Suppressor macrophage (primary cell): Measurements from ENCODE around the gene KRTAP13-4.

ENCODE experiments used
- DNase-seq, 4 experiments: peaks; one replicate each; pipeline ENCODE4 v3.0.0-alpha.2; 2020 to 2022
- total RNA-seq, 17 experiments: gene quantifications; one replicate each; lab custom pipeline; 2026; ENCODE audit warnings: mixed read lengths in 6 of 17, inconsistent platforms in 3 of 17; lab: John Stamatoyannopoulos, UW

The KRTAP13-4 gene, protein sequence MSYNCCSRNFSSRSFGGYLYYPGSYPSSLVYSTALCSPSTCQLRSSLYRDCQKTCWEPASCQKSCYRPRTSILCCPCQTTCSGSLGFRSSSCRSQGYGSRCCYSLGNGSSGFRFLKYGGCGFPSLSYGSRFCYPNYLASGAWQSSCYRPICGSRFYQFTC
- total RNA-seq, result 0 to 0.88 (median 0) reads per million in 17 experiments

GRCh38 chr21:30430170-30430655 is at the start of gene KRTAP13-4:
Gene KRTAP13-4, plus strand, starts transcription at chr21:30430220. Its CDS starts 56 bp downstream, at chr21:30430276.
- DNase-seq, result no peak

GRCh38 chr21:30382201-30382600 is 47.8 kb upstream of the KRTAP13-4 start:
- no peak for DNase-seq

DNA sequence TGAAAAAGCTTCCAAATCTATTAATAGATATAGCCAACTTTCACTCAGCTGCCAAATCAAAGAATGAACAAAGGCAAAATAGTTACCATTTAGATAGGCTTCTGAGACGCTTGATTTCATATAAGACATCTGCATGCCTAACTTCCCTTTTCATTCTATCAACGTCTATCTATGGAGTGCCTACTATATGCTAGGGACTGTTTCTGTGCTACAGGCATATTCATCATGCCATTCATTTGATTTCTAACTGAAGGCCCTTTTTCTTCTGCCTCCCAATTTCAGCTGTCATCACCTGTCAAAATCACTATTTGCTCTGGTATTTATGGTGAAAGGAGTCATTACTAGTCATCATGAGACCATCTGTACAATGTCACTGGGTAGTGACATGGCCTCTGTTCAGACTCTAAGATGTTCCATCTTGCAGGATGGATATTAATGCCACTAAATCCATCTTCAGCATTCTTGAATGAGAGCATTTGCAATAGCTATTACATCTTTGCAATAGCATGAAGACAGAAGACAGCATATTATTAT is 38.5 kb upstream of the KRTAP13-4 start:
- DNase-seq, result no peak

DNA sequence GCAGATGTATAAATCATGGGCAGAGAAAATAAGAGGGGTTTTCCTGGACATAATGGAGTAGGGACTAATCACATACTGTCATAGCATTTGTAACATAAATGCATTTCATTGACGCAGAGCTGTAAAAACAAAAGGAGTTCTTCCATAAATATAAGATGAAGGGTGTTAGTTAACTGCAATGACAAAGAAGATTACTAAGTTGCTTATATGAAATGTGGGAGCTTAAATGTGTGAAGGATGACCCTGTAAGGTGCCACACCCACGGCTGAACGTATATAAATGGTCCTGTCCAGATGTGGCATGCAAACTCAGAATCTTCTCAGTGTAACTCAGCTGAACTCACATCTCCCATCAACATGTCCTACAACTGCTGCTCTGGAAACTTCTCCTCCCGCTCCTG is 34.3 kb upstream of the KRTAP13-4 start, which contains the start of gene KRTAP13-1:
Gene KRTAP13-1 (plus strand): TSS at position 301 of the 400 bp plus-strand sequence. CDS start 56 bp downstream, at position 357.
- no peak for DNase-seq

DNA sequence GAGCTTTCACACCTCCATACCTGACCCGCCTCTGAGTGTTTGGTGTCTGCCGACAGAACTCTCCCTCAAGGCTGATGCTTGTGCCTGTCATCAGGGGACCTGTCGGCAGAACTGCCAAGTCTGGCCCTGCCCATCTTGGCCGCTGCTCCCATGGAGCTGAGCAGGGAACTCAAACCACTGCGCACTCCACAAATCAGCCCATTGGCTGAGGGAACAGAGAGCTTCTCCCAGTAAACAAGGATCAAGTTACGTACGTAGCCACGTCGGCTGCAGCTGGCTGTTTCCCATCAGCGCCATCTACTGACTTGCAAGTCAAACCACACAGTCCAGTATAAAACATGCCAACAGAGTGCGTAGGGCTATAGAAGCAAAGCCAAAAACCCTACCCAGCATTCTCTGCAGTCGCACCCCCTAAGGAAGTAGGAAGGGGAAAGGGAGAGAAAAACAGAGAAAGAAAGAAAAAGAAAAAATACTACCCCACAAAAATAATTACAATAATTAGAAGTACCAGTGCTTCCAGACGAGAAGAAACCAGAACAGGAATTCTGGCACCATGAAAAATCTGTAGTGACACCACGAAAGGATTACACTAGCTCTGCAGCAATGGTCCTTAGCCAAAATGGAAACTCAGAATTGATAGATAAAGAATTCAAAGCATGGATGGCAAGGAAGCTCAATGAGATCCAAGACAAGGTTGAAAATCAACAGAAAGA is 21.1 kb upstream of the KRTAP13-4 start:
- peak; percentile 1 to 42 (median 21) for DNase-seq

DNA sequence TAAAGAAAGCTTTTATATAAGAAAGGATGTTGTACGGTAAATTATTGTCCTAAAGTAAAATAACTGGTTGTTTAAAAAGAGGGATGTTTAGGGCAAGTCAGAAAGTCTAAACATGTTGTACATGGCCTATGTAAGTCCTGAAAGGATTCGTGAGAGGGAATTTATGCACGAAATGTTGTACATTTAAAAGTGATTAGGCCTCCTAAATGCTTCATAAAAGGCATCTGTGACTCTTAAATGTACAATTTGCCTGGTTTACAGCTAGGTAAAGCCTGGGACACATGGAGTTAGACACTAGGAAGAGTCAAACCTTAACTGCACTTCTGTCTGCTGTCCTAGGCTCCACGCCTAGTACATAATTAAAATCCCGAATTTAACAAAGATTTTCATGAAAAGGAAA is 14.0 kb upstream of the KRTAP13-4 start:
- DNase-seq, result no peak

- no peak for DNase-seq
Observed at GRCh38 chr21:30425826-30426225, 4.2 kb upstream of the KRTAP13-4 start, which contains the start of gene KRTAP13-3. Gene KRTAP13-3, minus strand, starts transcription at chr21:30425926. Its CDS starts 14 bp downstream, at chr21:30425912.

DNA sequence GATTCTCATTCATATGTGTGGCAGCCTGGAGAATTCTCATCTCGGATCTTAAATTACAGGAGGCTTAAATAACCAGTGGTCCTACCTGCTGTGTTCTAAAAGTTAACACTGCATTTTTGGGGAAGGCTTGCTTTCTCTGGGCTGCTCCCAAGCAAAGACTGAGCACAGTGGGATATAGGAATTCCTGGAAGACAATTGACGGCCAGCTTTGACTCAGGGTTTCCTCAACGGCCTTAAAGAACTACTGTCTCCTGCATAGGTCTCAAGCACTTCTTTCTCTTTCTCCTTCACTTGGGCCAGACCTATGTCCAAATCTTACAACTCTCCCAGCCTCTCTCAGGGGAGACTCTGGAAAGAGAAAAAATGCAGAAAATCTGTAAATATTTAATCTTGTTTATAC is 3.3 kb upstream of the KRTAP13-4 start:
- no peak for DNase-seq

- peak; percentile 15 to 45 (median 34) for DNase-seq
Observed at GRCh38 chr21:30434033-30434631, 4.1 kb downstream of the KRTAP13-4 start.

GRCh38 chr21:30437010-30437565 is 7.1 kb downstream of the KRTAP13-4 start:
- DNase-seq, result no peak

GRCh38 chr21:30439975-30440374 is 10.0 kb downstream of the KRTAP13-4 start, which contains the start of gene KRTAP15-1:
Gene KRTAP15-1, plus strand, starts transcription at chr21:30440275. Its CDS starts 53 bp downstream, at chr21:30440328.
- DNase-seq, result no peak

DNA sequence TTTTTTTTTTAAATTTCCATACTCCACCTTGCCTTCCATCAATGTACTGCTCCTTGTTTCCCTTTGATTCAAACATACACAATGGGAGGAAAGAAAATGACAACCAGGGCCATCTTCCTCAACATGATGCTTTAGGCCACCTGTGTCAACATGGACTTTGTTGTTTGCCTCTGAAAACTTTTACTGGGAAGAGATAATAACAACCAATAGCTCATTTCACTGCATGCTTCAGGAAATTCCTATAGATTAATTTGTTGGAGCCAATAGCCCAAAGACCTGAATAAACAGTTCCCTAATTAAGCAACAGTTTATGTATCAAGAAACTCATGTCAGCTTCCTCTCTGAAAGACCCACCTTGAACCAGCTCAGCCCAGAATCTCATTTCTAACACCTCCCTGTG is 13.2 kb downstream of the KRTAP13-4 start:
- no peak for DNase-seq

- no peak for DNase-seq
Observed at GRCh38 chr21:30444204-30444603, 14.2 kb downstream of the KRTAP13-4 start.

DNA sequence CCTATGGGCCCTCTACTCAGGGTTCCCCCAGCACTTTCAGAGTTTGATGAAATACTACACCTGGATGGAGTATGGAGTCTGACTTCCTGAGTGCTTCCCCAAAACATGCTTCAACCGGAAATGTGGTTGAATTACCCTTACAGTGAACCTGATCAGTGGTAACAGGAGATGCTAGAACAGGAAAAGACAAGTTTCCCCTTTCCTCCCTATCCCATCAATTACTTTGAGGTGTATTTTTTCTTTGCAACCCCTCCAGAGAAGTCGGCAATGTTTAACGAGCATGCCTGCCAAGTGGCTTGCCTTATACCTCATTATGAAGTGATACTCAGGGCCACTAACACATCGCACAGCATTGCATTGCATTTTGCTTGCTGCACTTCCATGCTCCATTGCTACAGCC is 17.0 kb downstream of the KRTAP13-4 start:
- DNase-seq, result no peak

DNA sequence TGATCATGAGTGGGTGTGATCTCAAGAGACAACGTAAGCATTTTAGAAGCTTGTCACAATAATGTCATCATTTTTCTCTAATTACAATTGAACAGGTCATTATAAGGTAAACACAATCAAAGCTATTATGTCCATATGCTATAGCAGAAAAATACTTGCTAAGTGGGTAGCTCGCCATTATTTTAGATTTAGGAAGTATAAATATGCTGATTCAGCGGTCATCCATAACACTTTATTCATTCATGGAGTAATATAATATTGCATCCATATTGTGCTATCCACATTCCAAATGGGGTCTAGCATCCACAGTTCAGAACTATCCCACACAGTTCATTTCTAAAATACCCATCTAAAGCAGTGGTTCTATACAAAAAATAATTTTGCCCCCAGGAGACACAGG is 18.5 kb downstream of the KRTAP13-4 start:
- no peak for DNase-seq

DNA sequence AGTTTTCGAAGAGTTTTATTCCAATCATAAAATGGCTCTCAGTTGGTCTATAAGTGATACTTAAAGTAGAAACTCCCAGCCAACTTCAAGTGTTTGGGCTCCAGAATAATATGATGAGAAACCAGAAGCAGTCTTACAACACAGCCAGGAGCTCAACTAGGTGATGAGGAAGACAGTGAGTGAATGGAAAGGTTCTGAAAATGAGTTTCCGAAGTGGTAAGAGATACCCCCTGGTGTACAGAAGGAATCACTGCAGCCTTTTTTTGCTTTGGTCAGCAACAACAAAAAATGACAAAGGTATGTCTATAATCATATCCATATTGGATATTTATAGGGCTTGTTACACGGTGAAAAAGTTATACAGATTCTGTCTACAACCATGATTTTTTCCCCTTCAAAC is 33.7 kb downstream of the KRTAP13-4 start:
- peak in 1 of 4 experiments; percentile 11 for DNase-seq

GRCh38 chr21:30468900-30469714 is 39.1 kb downstream of the KRTAP13-4 start:
- DNase-seq, result no peak

- DNase-seq, result no peak
Observed at GRCh38 chr21:30478004-30478403, 48.0 kb downstream of the KRTAP13-4 start.

DNA sequence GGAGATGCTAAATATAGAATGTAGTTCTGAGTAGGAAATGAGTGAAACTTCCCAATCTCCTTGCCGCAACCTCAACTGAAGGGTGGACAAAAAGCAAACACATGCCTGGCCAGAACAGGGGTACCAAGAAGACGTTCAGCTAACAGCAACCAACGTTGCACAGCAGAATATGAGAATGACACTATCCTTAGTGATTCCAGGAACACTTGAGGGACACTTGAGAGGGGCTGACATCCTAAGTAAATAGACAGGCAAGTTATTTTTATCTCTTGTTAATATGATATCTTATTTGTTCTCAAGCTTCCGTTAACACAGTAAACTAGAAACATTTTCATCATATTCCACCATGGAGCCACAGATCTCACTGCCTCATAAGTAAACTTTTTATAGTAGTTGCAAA is 49.2 kb downstream of the KRTAP13-4 start:
- no peak for DNase-seq

DNA sequence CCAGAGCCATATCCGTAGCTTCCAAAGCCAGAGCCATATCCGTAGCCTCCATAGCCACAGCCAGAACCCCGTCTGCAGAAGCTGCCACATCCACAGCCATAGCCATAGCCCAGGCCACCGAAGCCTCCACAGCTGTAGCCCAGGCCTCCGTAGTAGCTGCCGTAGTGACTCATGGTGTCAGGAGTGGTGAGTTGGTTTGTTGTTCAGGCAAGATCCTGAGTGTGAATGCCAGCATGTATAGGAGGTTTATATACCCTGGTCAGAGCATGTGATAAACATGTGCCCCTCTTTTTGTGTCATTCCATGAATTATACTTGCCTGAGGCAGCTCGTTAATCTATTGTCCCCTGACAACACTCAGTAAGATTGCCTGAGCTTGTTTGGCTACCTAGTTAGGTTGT is 50.1 kb downstream of the KRTAP13-4 start, which contains the start of gene KRTAP19-1:
Gene KRTAP19-1 (minus strand): TSS at position 223 of the 400 bp plus-strand sequence. CDS start 50 bp downstream, at position 173.
- no peak for DNase-seq
